Right lobe of liver (tissue), 6 donors: ENCODE measurements around the gene FTO. TPM values are rescaled to one million over a fixed set of nuclear protein-coding genes. Genes with fewer than 3 reads are reported as not detected.

Experiments
- ATAC-seq, 4 donors: fragments of 200-7000 bp; cut with Tn5 transposase; one replicate each; pipeline ENCODE4 v1.9.1; 2020; ENCODE audit warnings: mild to moderate bottlenecking in 4 of 4, moderate library complexity in 4 of 4
- DNase-seq, 3 donors: peaks; one replicate each; pipeline ENCODE4 v3.0.0-alpha.2; 2020
- H3K27ac ChIP-seq, 3 donors: fragments of 200-600 bp; one replicate each; pipeline ENCODE4 v1.8.0; 2022
- H3K27me3 ChIP-seq, 2 donors: fragments of 200-600 bp; one replicate each; pipeline ENCODE4 v1.8.0; 2022
- H3K36me3 ChIP-seq, 4 donors: fragments of 200-600 bp; sonication (generic) in 1 of 4; one replicate each; pipeline versions ENCODE4 v1.5.1 to v1.8.0; 2017 to 2022; ENCODE audit warnings: control low read depth in 1 of 4
- H3K4me1 ChIP-seq, 4 donors: fragments of 200-600 bp; sonication (generic) in 1 of 4; one replicate each; pipeline versions ENCODE4 v1.5.1 to v1.8.0; 2017 to 2022; ENCODE audit warnings: control low read depth in 1 of 4
- H3K4me3 ChIP-seq, 3 donors: fragments of 200-600 bp; one replicate each; pipeline ENCODE4 v1.8.0; 2022
- H3K9me3 ChIP-seq, 4 donors: fragments of 200-600 bp; sonication (generic) in 1 of 4; one replicate each; pipeline versions ENCODE4 v1.5.1 to v1.8.0; 2017 to 2022; ENCODE audit warnings: control low read depth in 1 of 4
- POLR2A ChIP-seq: fragments of 450-650 bp; IDR thresholded peaks from one replicate; pipeline ENCODE4 v1.6.1; 2017; ENCODE audit warnings: antibody characterized with exemption, mild to moderate bottlenecking
- WGBS: methylation state at CpG from one replicate; pipeline ENCODE4 v1.1.6; 2018; ENCODE audit warnings: low coverage, low lambda C conversion rate; ENCODE audit not compliant: insufficient coverage; ENCODE audit errors: missing lambda C conversion rate; 5-methylcytosine and 5-hydroxymethylcytosine counted together
- intact Hi-C, 2 donors: fragments of 100-400 bp; cut with DNase I; formaldehyde crosslinking; loops; one replicate each; pipeline versions ENCODE4 v1.11.2 to v1.14.1; 2022
- total RNA-seq, 6 experiments: library from RNA; depleted of rRNA in 2 of 6; stranded (reverse); fragments of >200 nt in 2 of 6; fragmentation: NEBNext Ultra II Directional in 3 of 6; extraction: Animal tissue kit (Norgen Biotek cat#: 25700) in 3 of 6; gene quantifications; one replicate each; pipeline versions ENCODE4 v1.1.0 to v1.2.4, GENCODE V29; 2016 to 2023
- TF ChIP-seq, protein P1 (sequence below), 4 donors: fragments of 200-600 bp in 3 of 4; fragments of 450-650 bp in 1 of 4; IDR thresholded peaks; one replicate each; pipeline versions ENCODE4 v1.5.1 to v1.8.0; 2016 to 2022; ENCODE audit warnings: antibody characterized with exemption in 4 of 4, mild to moderate bottlenecking in 2 of 4
- donor health status: DM: no; HTN: yes; CAD: no.
- donor health status: DM: no; HTN: no; CAD: no.
- donor health status: DM: no; HTN: no; CAD: no.
- donor health status: DM: no; HTN: yes; CAD: no.
- donor health status: DM: no; HTN: yes; CAD: no.

The FTO gene
- total RNA-seq, 6 experiments from 2014 or later, result 28.9 to 51.6 (median 33.6) TPM

DNA sequence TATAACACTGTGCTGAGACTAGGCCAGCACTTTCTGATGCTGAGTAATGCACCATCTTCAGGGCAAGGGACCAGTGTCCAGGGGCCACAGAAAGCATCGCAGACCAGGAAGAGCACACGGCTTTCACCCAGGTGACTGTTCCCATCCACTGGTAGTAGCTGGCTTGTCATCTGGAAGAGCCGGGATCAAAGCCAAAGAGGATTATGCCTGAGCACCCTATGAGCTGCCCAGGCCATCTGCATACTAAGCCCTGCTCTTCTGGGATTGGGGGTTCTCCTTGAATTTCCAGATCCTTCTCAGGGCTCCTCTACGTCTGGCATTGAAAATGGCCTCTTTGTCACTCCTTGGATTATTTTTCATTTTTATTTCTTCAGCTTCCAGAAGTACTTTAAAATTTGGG, 441.9 kb downstream of the FTO start:
- Histone ChIP-seq H3K36me3 (no peaks in the 10 kb centered on the region), H3K4me3 (no peak overlapping the region), H3K27ac (no peak overlapping the region), H3K9me3 (no peaks in the 10 kb centered on the region), H3K27me3 (no peaks in the 10 kb centered on the region), H3K4me1 (no peaks in the 10 kb centered on the region)
- DNase-seq, result no peak
- WGBS, result 100% methylated on average over 1 of the region's 4 CpGs
- intact Hi-C loops, result no loop called here
- ATAC-seq, result no peak
- no peak for TF ChIP-seq POLR2A
- TF ChIP-seq, protein P1, sequence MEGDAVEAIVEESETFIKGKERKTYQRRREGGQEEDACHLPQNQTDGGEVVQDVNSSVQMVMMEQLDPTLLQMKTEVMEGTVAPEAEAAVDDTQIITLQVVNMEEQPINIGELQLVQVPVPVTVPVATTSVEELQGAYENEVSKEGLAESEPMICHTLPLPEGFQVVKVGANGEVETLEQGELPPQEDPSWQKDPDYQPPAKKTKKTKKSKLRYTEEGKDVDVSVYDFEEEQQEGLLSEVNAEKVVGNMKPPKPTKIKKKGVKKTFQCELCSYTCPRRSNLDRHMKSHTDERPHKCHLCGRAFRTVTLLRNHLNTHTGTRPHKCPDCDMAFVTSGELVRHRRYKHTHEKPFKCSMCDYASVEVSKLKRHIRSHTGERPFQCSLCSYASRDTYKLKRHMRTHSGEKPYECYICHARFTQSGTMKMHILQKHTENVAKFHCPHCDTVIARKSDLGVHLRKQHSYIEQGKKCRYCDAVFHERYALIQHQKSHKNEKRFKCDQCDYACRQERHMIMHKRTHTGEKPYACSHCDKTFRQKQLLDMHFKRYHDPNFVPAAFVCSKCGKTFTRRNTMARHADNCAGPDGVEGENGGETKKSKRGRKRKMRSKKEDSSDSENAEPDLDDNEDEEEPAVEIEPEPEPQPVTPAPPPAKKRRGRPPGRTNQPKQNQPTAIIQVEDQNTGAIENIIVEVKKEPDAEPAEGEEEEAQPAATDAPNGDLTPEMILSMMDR (IDR thresholded peaks at IDR 0.05), result no peak

DNA sequence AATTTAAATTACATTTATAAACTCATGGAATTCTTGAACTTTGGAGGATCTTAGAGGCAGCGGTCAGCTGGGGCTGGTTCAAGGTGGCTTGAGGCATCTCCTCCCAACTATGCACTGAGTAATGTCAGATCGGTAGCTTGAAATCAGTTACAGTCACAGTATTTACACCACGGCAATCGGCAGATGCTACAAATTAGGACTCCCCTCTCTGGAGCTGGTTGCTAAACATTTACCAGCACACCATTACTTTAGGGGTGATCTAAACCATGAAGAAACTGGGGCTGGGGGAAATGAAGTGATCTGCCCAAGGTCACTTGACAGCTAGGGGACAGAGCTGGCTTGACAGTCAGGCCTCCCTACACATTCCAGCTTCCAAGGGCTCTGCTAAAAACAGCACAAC, 445.0 kb downstream of the FTO start:
- H3K27ac ChIP-seq, result no peak overlapping the region
- DNase-seq (no peak), ATAC-seq (no peak)
- TF ChIP-seq, protein P1 (IDR thresholded peaks at IDR 0.05), result no peak
- no peak for TF ChIP-seq POLR2A
- H3K4me1 ChIP-seq, result no peaks in the 10 kb centered on the region
- H3K36me3 ChIP-seq, result no peaks in the 10 kb centered on the region
- intact Hi-C loops, result no loop called here
- 98% methylated on average over 4 of the region's 4 CpGs for WGBS
- H3K27me3 ChIP-seq, result no peaks in the 10 kb centered on the region
- H3K9me3 ChIP-seq, result no peaks in the 10 kb centered on the region
- no peak overlapping the region for H3K4me3 ChIP-seq

DNA sequence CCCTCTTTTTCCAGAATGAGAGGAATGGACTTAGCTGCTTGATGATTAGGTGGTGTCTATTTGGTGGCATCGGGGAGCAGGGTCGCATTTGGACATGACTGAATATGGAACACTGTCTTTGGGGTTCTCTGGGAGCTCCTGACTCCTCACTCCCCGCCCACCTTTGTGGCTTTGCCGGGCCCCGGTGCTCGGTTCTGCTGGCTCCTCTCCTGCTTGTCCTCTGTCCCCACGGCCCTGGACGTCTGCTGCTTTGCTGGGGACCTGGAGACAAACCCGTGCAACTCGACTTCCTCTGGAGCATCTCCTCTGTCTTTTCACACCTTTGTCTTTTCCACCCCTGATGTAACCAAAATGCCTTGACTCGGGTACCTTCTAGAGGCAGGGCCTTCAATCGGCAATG, 446.9 kb downstream of the FTO start:
- 76% methylated on average over 10 of the region's 12 CpGs for WGBS
- Histone ChIP-seq H3K4me1 (no peaks in the 10 kb centered on the region), H3K27ac (no peak overlapping the region), H3K9me3 (no peaks in the 10 kb centered on the region), H3K4me3 (no peak overlapping the region), H3K36me3 (no peaks in the 10 kb centered on the region), H3K27me3 (no peaks in the 10 kb centered on the region)
- TF ChIP-seq POLR2A, result no peak
- TF ChIP-seq, protein P1 (IDR thresholded peaks at IDR 0.05), result no peak
- no peak for ATAC-seq
- intact Hi-C loops, result no loop called here
- no peak for DNase-seq

DNA sequence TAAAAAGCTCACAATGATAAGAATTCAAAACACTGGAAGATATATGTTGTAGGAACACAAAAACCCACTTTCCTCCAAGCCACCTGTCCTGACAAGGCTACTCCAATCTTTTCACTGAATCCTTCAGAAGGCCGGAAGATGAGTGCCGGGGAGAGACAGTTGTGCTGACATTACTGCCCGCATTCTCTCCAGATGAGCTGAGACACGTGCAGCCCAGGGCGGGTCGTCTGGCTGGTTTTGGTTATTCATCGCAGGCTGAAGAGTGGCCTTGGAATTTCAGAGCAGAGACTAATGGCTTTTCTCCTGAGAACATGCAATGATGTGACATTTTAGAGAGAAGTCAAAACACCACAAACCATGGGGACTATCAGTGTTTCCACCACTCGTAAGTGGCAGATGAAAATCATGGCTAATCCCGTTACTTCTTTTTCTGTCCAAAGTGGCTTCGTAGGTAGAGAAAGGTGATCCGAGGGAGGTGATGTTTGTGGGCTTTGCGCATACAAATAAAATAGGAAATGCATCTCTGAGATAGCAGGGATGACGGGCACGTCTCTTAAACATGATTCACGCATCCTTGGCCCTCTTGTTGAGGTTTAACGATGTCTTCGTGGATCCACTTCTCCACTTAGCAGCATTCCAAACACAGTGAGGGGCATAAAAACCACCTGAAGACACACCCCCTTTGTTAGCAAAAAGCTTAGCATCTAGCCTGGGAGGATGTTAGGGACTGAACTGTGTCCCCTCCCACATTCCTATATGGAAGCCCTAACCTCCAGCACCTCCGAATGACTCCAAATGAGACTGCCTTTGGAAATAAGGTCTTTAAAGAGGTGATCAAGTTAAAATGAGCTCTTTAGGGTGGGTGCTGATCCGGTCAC, 448.6 kb downstream of the FTO start:
- H3K27ac ChIP-seq, result no peak overlapping the region
- no peaks in the 10 kb centered on the region for H3K4me1 ChIP-seq
- ATAC-seq (no peak), DNase-seq (no peak)
- H3K9me3 ChIP-seq, result no peaks in the 10 kb centered on the region
- TF ChIP-seq, protein P1 (IDR thresholded peaks at IDR 0.05), result no peak
- TF ChIP-seq POLR2A, result no peak
- H3K36me3 ChIP-seq, result no peaks in the 10 kb centered on the region
- H3K4me3 ChIP-seq, result no peak overlapping the region
- no peaks in the 10 kb centered on the region for H3K27me3 ChIP-seq
- 83% methylated on average over 16 of the region's 19 CpGs for WGBS
- intact Hi-C loops, result no loop called here
